ENCODE measurements around the gene PLXDC2.

Gene PLXDC2

DNA sequence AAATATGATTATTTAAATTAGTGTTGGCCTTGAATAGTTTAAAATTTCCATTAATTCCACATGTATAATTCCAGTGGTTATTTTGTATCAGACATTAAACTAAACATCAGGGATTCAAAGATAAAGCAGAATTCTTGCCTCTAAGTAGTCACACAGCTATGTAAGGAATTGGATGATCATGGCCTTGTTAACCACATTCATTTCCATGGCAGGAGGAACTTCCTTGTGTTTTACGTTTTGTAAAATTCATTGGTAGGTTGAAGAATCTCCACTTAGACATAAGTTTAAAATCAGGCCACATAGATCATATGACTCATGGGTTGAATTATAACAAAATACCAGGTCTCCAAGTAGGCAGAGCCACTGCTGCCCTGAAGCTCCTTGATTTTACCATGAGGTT, 289.7 kb downstream of the PLXDC2 start:
- CTCF ChIA-PET: no interaction called here
- no peak overlapping the region for H3K4me3 ChIP-seq (ENCODE audit: low read depth, low read length)
- POLR2A ChIA-PET: no interaction called here
- TF ChIP-seq ZNF2 (tag by site-specific recombination; IDR thresholded peaks at IDR 0.05): no peak
- no peak for TF ChIP-seq WT1 (tag by site-specific recombination; IDR thresholded peaks at IDR 0.05)
- no peak for TF ChIP-seq ZNF596 (tag by site-specific recombination; IDR thresholded peaks at IDR 0.05)
- no peak for TF ChIP-seq GFI1B (tag by site-specific recombination; IDR thresholded peaks at IDR 0.05)
- TF ChIP-seq ZNF48 (tag by site-specific recombination; IDR thresholded peaks at IDR 0.05): no peak
- TF ChIP-seq ZNF76 (tag by site-specific recombination; IDR thresholded peaks at IDR 0.05; ENCODE audit: borderline replicate concordance, low read depth): no peak
- TF ChIP-seq ZNF121 (tag by site-specific recombination; IDR thresholded peaks at IDR 0.05): no peak
- TF ChIP-seq ZNF175 (tag by site-specific recombination; IDR thresholded peaks at IDR 0.05): no peak
- TF ChIP-seq GLI2 (tag by site-specific recombination; IDR thresholded peaks at IDR 0.05; ENCODE audit: borderline replicate concordance, low read depth): no peak
- TF ChIP-seq, protein P1, sequence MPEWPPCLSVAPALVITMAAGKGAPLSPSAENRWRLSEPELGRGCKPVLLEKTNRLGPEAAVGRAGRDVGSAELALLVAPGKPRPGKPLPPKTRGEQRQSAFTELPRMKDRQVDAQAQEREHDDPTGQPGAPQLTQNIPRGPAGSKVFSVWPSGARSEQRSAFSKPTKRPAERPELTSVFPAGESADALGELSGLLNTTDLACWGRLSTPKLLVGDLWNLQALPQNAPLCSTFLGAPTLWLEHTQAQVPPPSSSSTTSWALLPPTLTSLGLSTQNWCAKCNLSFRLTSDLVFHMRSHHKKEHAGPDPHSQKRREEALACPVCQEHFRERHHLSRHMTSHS (tag by site-specific recombination; IDR thresholded peaks at IDR 0.05): no peak
- no peak for TF ChIP-seq ZNF16 (tag by site-specific recombination; IDR thresholded peaks at IDR 0.05; ENCODE audit: low read depth)
- TF ChIP-seq ZFP37 (tag by site-specific recombination; IDR thresholded peaks at IDR 0.05): no peak
- no peak for TF ChIP-seq SCRT2 (tag by site-specific recombination; IDR thresholded peaks at IDR 0.05)
- no peak for TF ChIP-seq ZFP3 (tag by site-specific recombination; IDR thresholded peaks at IDR 0.05; ENCODE audit: low read depth)
- TF ChIP-seq ZNF560 (tag by site-specific recombination; IDR thresholded peaks at IDR 0.05; ENCODE audit: borderline replicate concordance): no peak
- H3K36me3 ChIP-seq (ENCODE audit: control insufficient read depth in 2 of 2, insufficient read depth in 1 of 2, low read length in 2 of 2): no peaks in the 10 kb centered on the region
- H3K27ac ChIP-seq (ENCODE audit: extremely low read depth, low read depth, low read length): no peak overlapping the region
- H3K4me1 ChIP-seq (ENCODE audit: control insufficient read depth, insufficient read depth, low read length): no peaks in the 10 kb centered on the region
- no peaks in the 10 kb centered on the region for H3K9me3 ChIP-seq (ENCODE audit: control insufficient read depth, insufficient read depth, low read depth, low read length)

- Histone ChIP-seq H3K9me3 (ENCODE audit: control insufficient read depth, insufficient read depth, low read depth, low read length) (no peaks in the 10 kb centered on the region), H3K4me3 (ENCODE audit: low read depth, low read length) (no peak overlapping the region), H3K27ac (ENCODE audit: extremely low read depth, low read depth, low read length) (no peak overlapping the region), H3K4me1 (ENCODE audit: control insufficient read depth, insufficient read depth, low read length) (no peaks in the 10 kb centered on the region), H3K36me3 (ENCODE audit: control insufficient read depth in 2 of 2, insufficient read depth in 1 of 2, low read length in 2 of 2) (no peaks in the 10 kb centered on the region)
- ChIA-PET CTCF (no interaction called here), POLR2A (no interaction called here)
- no peak for TF ChIP-seq ZNF843 (tag by site-specific recombination; IDR thresholded peaks at IDR 0.05)
- no peak for TF ChIP-seq ZNF433 (tag by site-specific recombination; IDR thresholded peaks at IDR 0.05; ENCODE audit: low read depth)
- TF ChIP-seq ZNF214 (tag by site-specific recombination; IDR thresholded peaks at IDR 0.05; ENCODE audit: borderline replicate concordance): no peak
- TF ChIP-seq ZNF664 (tag by site-specific recombination; IDR thresholded peaks at IDR 0.05): no peak
- TF ChIP-seq REPIN1 (tag by site-specific recombination; IDR thresholded peaks at IDR 0.05; ENCODE audit: low read depth): no peak
- TF ChIP-seq ZBTB48 (tag by site-specific recombination; IDR thresholded peaks at IDR 0.05): no peak
- TF ChIP-seq PRDM4 (tag by site-specific recombination; IDR thresholded peaks at IDR 0.05): no peak
- no peak for TF ChIP-seq ZNF660 (tag by site-specific recombination; IDR thresholded peaks at IDR 0.05)
- no peak for TF ChIP-seq ZBTB7A (tag by site-specific recombination; IDR thresholded peaks at IDR 0.05; ENCODE audit: low read depth)
- TF ChIP-seq ZNF48 (tag by site-specific recombination; IDR thresholded peaks at IDR 0.05): no peak
- TF ChIP-seq ZNF600 (tag by site-specific recombination; IDR thresholded peaks at IDR 0.05): no peak
- no peak for TF ChIP-seq ZBTB49 (tag by site-specific recombination; IDR thresholded peaks at IDR 0.05; ENCODE audit: low read depth)
- no peak for TF ChIP-seq ZNF624 (tag by site-specific recombination; IDR thresholded peaks at IDR 0.05)
- TF ChIP-seq SP3 (tag by site-specific recombination; IDR thresholded peaks at IDR 0.05): no peak
- TF ChIP-seq ZNF791 (tag by site-specific recombination; IDR thresholded peaks at IDR 0.05): no peak
- no peak for TF ChIP-seq BCL6B (tag by site-specific recombination; IDR thresholded peaks at IDR 0.05)
Observed at GRCh38 chr10:20108021-20108420, 291.8 kb downstream of the PLXDC2 start.
